IMR-90 (cell line): ENCODE results near the gene TCEA2. TPM values are rescaled to one million over a fixed set of nuclear protein-coding genes. Genes with fewer than 3 reads are reported as not detected.

Experiments
- ATAC-seq: fragments of 200-7000 bp; cut with Tn5 transposase; 2 replicates; pipeline ENCODE4 v1.9.1; 2020; ENCODE audit warnings: low read depth, mild to moderate bottlenecking, moderate library complexity
- BruUV-seq: library from RNA; stranded (reverse); fragments of 400-500 nt; replicated peaks from 2 replicates; lab custom pipeline; 2021; lab: Mats Ljungman, UMichigan
- CTCF ChIA-PET: fragments of 300-600 bp; formaldehyde crosslinking; extraction: SDS; loops from one replicate; lab custom pipeline; 2021; ENCODE audit warnings: antibody characterized with exemption; lab: Yijun Ruan, JAX
- POLR2A ChIA-PET: fragments of 300-600 bp; sonication (Branson Sonifier 250); formaldehyde crosslinking; loops from one replicate; lab custom pipeline; 2022; ENCODE audit warnings: antibody characterized with exemption; ENCODE audit not compliant: unreplicated experiment; lab: Charles Lee
- DNase-seq: peaks from one replicate; pipeline ENCODE4 v3.0.0; 2013
- H2AFZ ChIP-seq: replicated peaks from 2 replicates; pipeline ENCODE3; 2013; ENCODE audit warnings: low read length, mild to moderate bottlenecking; ENCODE audit not compliant: poor library complexity
- H2AK5ac ChIP-seq: 2 replicates; pipeline ENCODE4 v1.6.1; 2013; ENCODE audit warnings: low read depth, low read length, inconsistent platforms
- H2AK9ac ChIP-seq: replicated peaks from 2 replicates; pipeline ENCODE3; 2013; ENCODE audit warnings: mild to moderate bottlenecking, low read depth, low read length, moderate library complexity; ENCODE audit not compliant: poor library complexity
- H2BK120ac ChIP-seq: 2 replicates; pipeline ENCODE4 v1.6.1; 2013; ENCODE audit warnings: low read depth, low read length, inconsistent platforms
- H2BK15ac ChIP-seq: 3 replicates; pipeline ENCODE4 v1.6.1; 2013; ENCODE audit warnings: low read depth, low read length, inconsistent platforms
- H2BK20ac ChIP-seq: 2 replicates; pipeline ENCODE4 v1.6.1; 2013; ENCODE audit warnings: low read depth, mild to moderate bottlenecking, inconsistent platforms, low read length, moderate library complexity
- H2BK5ac ChIP-seq: 2 replicates; pipeline ENCODE4 v1.6.1; 2013; ENCODE audit warnings: mild to moderate bottlenecking, low read depth, low read length, inconsistent platforms; ENCODE audit not compliant: poor library complexity, severe bottlenecking
- H3K14ac ChIP-seq: replicated peaks from 2 replicates; pipeline ENCODE4 v1.6.1; 2013; ENCODE audit warnings: low read depth, low read length, inconsistent platforms
- H3K18ac ChIP-seq: 2 replicates; pipeline ENCODE4 v1.6.1; 2013; ENCODE audit warnings: low read depth, low read length, control low read depth
- H3K23ac ChIP-seq: 2 replicates; pipeline ENCODE4 v1.6.1; 2013; ENCODE audit warnings: low read depth, low read length, inconsistent platforms
- H3K27ac ChIP-seq: 2 replicates; pipeline ENCODE4 v1.5.1; 2013; ENCODE audit warnings: mild to moderate bottlenecking, control low read depth, low read length; ENCODE audit not compliant: insufficient read depth
- H3K27me3 ChIP-seq: 2 replicates; pipeline ENCODE4 v1.6.1; 2013; ENCODE audit warnings: low read length; ENCODE audit not compliant: control insufficient read depth, insufficient read depth
- H3K36me3 ChIP-seq: 2 replicates; pipeline ENCODE4 v1.6.1; 2013; ENCODE audit warnings: low read length, mixed read lengths; ENCODE audit not compliant: control insufficient read depth, insufficient read depth
- H3K4ac ChIP-seq: 2 replicates; pipeline ENCODE4 v1.6.1; 2013; ENCODE audit warnings: low read depth, low read length, inconsistent platforms
- H3K4me1 ChIP-seq: 2 replicates; pipeline ENCODE4 v1.6.1; 2013; ENCODE audit warnings: low read length, mixed read lengths; ENCODE audit not compliant: control insufficient read depth, insufficient read depth
- H3K4me2 ChIP-seq: 2 replicates; pipeline ENCODE4 v1.6.1; 2013; ENCODE audit warnings: low read depth, mild to moderate bottlenecking, control low read depth, low read length, moderate library complexity
- H3K4me3 ChIP-seq: 2 replicates; pipeline ENCODE4 v1.5.1; 2013; ENCODE audit warnings: low read depth, mild to moderate bottlenecking, control low read depth, low read length, moderate library complexity; ENCODE audit not compliant: insufficient read depth
- H3K56ac ChIP-seq: 2 replicates; pipeline ENCODE4 v1.6.1; 2013; ENCODE audit warnings: low read length, inconsistent platforms; ENCODE audit not compliant: insufficient read depth; ENCODE audit errors: extremely low read depth
- H3K79me1 ChIP-seq, 2 experiments: 2 replicates each; pipeline ENCODE4 v1.6.1; 2013; ENCODE audit warnings: low read length in 2 of 2, inconsistent platforms in 1 of 2, low read depth in 1 of 2
- H3K9ac ChIP-seq: 2 replicates; pipeline ENCODE4 v1.6.1; 2013; ENCODE audit warnings: low read depth, low read length, control low read depth
- H3K9me1 ChIP-seq: 2 replicates; pipeline ENCODE4 v1.6.1; 2013; ENCODE audit warnings: low read length, inconsistent platforms; ENCODE audit not compliant: insufficient read depth
- H3K9me3 ChIP-seq: 2 replicates; pipeline ENCODE4 v1.6.1; 2013; ENCODE audit warnings: low read length; ENCODE audit not compliant: control insufficient read depth, insufficient read depth
- H4K20me1 ChIP-seq: 2 replicates; pipeline ENCODE4 v1.6.1; 2013; ENCODE audit warnings: low read length, inconsistent platforms; ENCODE audit not compliant: insufficient read depth
- H4K5ac ChIP-seq: 2 replicates; pipeline ENCODE4 v1.6.1; 2013; ENCODE audit warnings: mild to moderate bottlenecking, low read depth, low read length, control low read depth
- H4K8ac ChIP-seq, 2 experiments: 2 replicates each; pipeline ENCODE4 v1.6.1; 2013; ENCODE audit warnings: low read depth in 2 of 2, low read length in 2 of 2, control low read depth in 1 of 2, inconsistent platforms in 1 of 2
- H4K91ac ChIP-seq: 2 replicates; pipeline ENCODE4 v1.6.1; 2013; ENCODE audit warnings: low read depth, low read length, inconsistent platforms; ENCODE audit not compliant: insufficient read depth
- BHLHE40 ChIP-seq: fragments of 150-350 bp; IDR thresholded peaks from 2 replicates; pipeline ENCODE4 v1.6.1; 2016; ENCODE audit warnings: mild to moderate bottlenecking, low read depth, low read length
- CEBPB ChIP-seq: IDR thresholded peaks from 2 replicates; pipeline ENCODE4 v1.6.1; 2012; ENCODE audit warnings: low read depth, low read length, improper control_type of control experiment
- CHD1 ChIP-seq: IDR thresholded peaks from 2 replicates; pipeline ENCODE4 v1.6.1; 2012; ENCODE audit warnings: low read depth, low read length, improper control_type of control experiment
- FOS ChIP-seq: fragments of 150-350 bp; IDR thresholded peaks from 2 replicates; pipeline ENCODE4 v1.6.1; 2016; ENCODE audit warnings: low read depth, low read length
- MAFK ChIP-seq: IDR thresholded peaks from 2 replicates; pipeline ENCODE4 v1.6.1; 2012; ENCODE audit warnings: low read depth, low read length, improper control_type of control experiment
- MAZ ChIP-seq: IDR thresholded peaks from 2 replicates; pipeline ENCODE4 v1.6.1; 2012; ENCODE audit warnings: low read depth, mild to moderate bottlenecking, low read length, improper control_type of control experiment, moderate library complexity, borderline replicate concordance
- MXI1 ChIP-seq: IDR thresholded peaks from 2 replicates; pipeline ENCODE4 v1.6.1; 2012; ENCODE audit warnings: low read depth, mild to moderate bottlenecking, low read length, moderate library complexity, borderline replicate concordance
- NFE2L2 ChIP-seq: fragments of 150-350 bp; IDR thresholded peaks from 2 replicates; pipeline ENCODE4 v1.6.1; 2016; ENCODE audit warnings: low read depth, mild to moderate bottlenecking, low read length
- POLR2A ChIP-seq: IDR thresholded peaks from 2 replicates; pipeline ENCODE4 v1.6.1; 2012; ENCODE audit warnings: mild to moderate bottlenecking, low read depth, low read length
- RAD21 ChIP-seq: IDR thresholded peaks from 2 replicates; pipeline ENCODE4 v1.6.1; 2012; ENCODE audit warnings: low read length, improper control_type of control experiment
- RCOR1 ChIP-seq: IDR thresholded peaks from 2 replicates; pipeline ENCODE4 v1.6.1; 2012; ENCODE audit warnings: mild to moderate bottlenecking, low read length, improper control_type of control experiment; ENCODE audit not compliant: insufficient replicate concordance
- RFX5 ChIP-seq: IDR thresholded peaks from 2 replicates; pipeline ENCODE4 v1.8.0; 2012; ENCODE audit warnings: low read depth, mild to moderate bottlenecking, low read length, moderate library complexity
- SMC3 ChIP-seq: fragments of 150-350 bp; IDR thresholded peaks from 2 replicates; pipeline ENCODE4 v1.6.1; 2016; ENCODE audit warnings: low read depth, mild to moderate bottlenecking, antibody characterized with exemption, low read length, moderate library complexity
- USF2 ChIP-seq: fragments of 150-350 bp; IDR thresholded peaks from 2 replicates; pipeline ENCODE4 v1.6.1; 2017; ENCODE audit warnings: mild to moderate bottlenecking, antibody characterized with exemption, low read length, low read depth
- WGBS, 2 experiments: methylation state at CpG; one replicate each; pipeline versions ENCODE4 v1.1.5 to v1.1.7; 2013; ENCODE audit warnings: missing lambda C conversion rate in 2 of 2; ENCODE audit not compliant: insufficient read length in 1 of 2; ENCODE audit errors: extremely low coverage in 2 of 2; 5-methylcytosine and 5-hydroxymethylcytosine counted together
- dilution Hi-C: fragments of 300-500 bp; cut with HindIII; formaldehyde crosslinking; loops from one replicate; pipeline ENCODE4 v1.14.3; 2018; ENCODE audit warnings: low sequenced_read_pairs; ENCODE audit not compliant: unreplicated experiment
- in situ Hi-C: fragments of 300-500 bp; cut with MboI; formaldehyde crosslinking; loops from 3 replicates; pipeline ENCODE4 v1.14.3; 2019; ENCODE audit warnings: low sequenced_read_pairs, inconsistent platforms, mixed read lengths
- intact Hi-C: fragments of 100-400 bp; cut with micrococcal nuclease; formaldehyde crosslinking; loops from 2 replicates; pipeline ENCODE4 v1.10.0; 2022
- polyA plus RNA-seq, 3 experiments: library from polyadenylated mRNA; depleted of rRNA; stranded (reverse); fragments of >200 nt; gene quantifications; 2 replicates each; pipeline ENCODE4 v1.2.3, GENCODE V29; 2012; ENCODE audit warnings: low replicate concordance in 1 of 3
- total RNA-seq: library from RNA; depleted of rRNA; stranded (reverse); fragments of >200 nt; gene quantifications from 2 replicates; pipeline ENCODE4 v1.2.3, GENCODE V29; 2012
- TF ChIP-seq, protein P1 (sequence below): fragments of 150-350 bp; IDR thresholded peaks from 2 replicates; pipeline ENCODE4 v1.6.1; 2016; ENCODE audit warnings: low read depth, mild to moderate bottlenecking, low read length, moderate library complexity, borderline replicate concordance
- TF ChIP-seq, protein P2 (sequence below): conservative IDR thresholded peaks from 2 replicates; pipeline ENCODE4 v1.5.1; 2012; ENCODE audit warnings: mild to moderate bottlenecking, low read depth, low read length, improper control_type of control experiment

TCEA2 gene
- total and polyA plus RNA-seq, 2 of the 4 experiments (the other 2 are of a cell fraction): 9.3 to 30.0 TPM

DNA sequence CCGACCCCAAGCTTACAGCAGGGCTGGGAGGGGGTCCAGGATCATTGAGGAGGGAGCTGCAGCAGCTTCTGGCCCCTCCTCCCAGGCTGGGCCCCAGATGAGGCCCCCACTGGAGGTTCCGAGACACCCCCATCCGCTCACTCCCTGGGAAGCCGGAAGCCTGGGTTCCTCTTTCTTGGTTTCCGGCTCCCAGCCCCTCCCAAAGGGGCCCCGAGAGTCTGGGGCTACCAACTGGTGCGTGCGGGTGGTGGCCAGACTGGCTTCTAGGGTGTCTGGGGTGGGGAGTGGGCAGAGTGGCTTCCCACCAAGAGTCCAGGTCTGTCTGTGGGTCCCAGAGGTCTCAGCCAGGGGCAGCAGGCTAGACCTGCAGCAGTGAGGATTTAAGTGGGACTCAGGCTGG, 14.1 kb downstream of the TCEA2 start:
- no peak overlapping the region for H3K18ac ChIP-seq
- H2AFZ ChIP-seq: no peak overlapping the region
- intact Hi-C loops: no loop called here
- no peak overlapping the region for H4K91ac ChIP-seq
- peaks cover 11% of the 10 kb centered on the region for H3K4me1 ChIP-seq
- H3K79me1 ChIP-seq: peaks cover 6 to 8% of the 10 kb centered on the region in 2 experiments; a peak in 3 of 4 replicates
- WGBS, 2 experiments: 100% methylated on average over 3 of the region's 8 CpGs; no CpG with 5 or more reads in 1 of the 2 experiments
- H3K9me1 ChIP-seq: no peaks in the 10 kb centered on the region
- no peak overlapping the region for H3K27ac ChIP-seq
- no peak overlapping the region for H3K4ac ChIP-seq
- in situ Hi-C loops: no loop called here
- H3K36me3 ChIP-seq: peaks cover 21% of the 10 kb centered on the region; the same call in 1 of the 2 replicates
- H4K5ac ChIP-seq: no peak overlapping the region
- no peak overlapping the region for H2BK5ac ChIP-seq
- no peak overlapping the region for H3K14ac ChIP-seq
- H2BK20ac ChIP-seq: no peak overlapping the region
- H3K4me3 ChIP-seq: no peak overlapping the region
- no peak overlapping the region for H4K8ac ChIP-seq
- no peak overlapping the region for H3K56ac ChIP-seq
- ChIA-PET CTCF (no interaction called here), POLR2A (no interaction called here)
- peak overlapping the region; percentile 16 for H2AK9ac ChIP-seq
- dilution Hi-C loops: no loop called here
- no peak for DNase-seq
- no peaks in the 10 kb centered on the region for H3K9me3 ChIP-seq
- H2AK5ac ChIP-seq: no peak overlapping the region
- H3K9ac ChIP-seq: no peak overlapping the region
- BruUV-seq: no TSS peak
- ATAC-seq: no peak
- H2BK120ac ChIP-seq: no peak overlapping the region
- H3K23ac ChIP-seq: no peak overlapping the region
- H4K20me1 ChIP-seq: peaks cover 6% of the 10 kb centered on the region
- no peak overlapping the region for H2BK15ac ChIP-seq
- no peak for TF ChIP-seq MAFK
- TF ChIP-seq RFX5: no peak
- no peak for TF ChIP-seq CEBPB
- TF ChIP-seq MXI1: no peak
- TF ChIP-seq RCOR1: no peak
- no peak for TF ChIP-seq RAD21
- no peak for TF ChIP-seq FOS
- no peak for TF ChIP-seq BHLHE40
- TF ChIP-seq, protein P1, sequence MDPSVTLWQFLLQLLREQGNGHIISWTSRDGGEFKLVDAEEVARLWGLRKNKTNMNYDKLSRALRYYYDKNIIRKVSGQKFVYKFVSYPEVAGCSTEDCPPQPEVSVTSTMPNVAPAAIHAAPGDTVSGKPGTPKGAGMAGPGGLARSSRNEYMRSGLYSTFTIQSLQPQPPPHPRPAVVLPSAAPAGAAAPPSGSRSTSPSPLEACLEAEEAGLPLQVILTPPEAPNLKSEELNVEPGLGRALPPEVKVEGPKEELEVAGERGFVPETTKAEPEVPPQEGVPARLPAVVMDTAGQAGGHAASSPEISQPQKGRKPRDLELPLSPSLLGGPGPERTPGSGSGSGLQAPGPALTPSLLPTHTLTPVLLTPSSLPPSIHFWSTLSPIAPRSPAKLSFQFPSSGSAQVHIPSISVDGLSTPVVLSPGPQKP: no peak
- no peak for TF ChIP-seq USF2
- TF ChIP-seq POLR2A: no peak
- no peak for TF ChIP-seq MAZ
- TF ChIP-seq, protein P2, sequence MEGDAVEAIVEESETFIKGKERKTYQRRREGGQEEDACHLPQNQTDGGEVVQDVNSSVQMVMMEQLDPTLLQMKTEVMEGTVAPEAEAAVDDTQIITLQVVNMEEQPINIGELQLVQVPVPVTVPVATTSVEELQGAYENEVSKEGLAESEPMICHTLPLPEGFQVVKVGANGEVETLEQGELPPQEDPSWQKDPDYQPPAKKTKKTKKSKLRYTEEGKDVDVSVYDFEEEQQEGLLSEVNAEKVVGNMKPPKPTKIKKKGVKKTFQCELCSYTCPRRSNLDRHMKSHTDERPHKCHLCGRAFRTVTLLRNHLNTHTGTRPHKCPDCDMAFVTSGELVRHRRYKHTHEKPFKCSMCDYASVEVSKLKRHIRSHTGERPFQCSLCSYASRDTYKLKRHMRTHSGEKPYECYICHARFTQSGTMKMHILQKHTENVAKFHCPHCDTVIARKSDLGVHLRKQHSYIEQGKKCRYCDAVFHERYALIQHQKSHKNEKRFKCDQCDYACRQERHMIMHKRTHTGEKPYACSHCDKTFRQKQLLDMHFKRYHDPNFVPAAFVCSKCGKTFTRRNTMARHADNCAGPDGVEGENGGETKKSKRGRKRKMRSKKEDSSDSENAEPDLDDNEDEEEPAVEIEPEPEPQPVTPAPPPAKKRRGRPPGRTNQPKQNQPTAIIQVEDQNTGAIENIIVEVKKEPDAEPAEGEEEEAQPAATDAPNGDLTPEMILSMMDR: no peak
- TF ChIP-seq CHD1: no peak
- TF ChIP-seq NFE2L2: no peak
- no peak for TF ChIP-seq SMC3
- H3K27me3 ChIP-seq: peaks cover 4% of the 10 kb centered on the region; the same call in 1 of the 2 replicates
- H3K4me2 ChIP-seq: no peak overlapping the region
